ENCODE results near the gene INHBC. TPM values are rescaled to one million over a fixed set of nuclear protein-coding genes. Genes with fewer than 3 reads are reported as not detected.
"Not testable (repeated sequence)": the region's sequence is repeated elsewhere in the genome, so short reads cannot be mapped to it uniquely, and the experiment has no call there.

Gene INHBC
- total RNA-seq, 1 experiment from 2014 or later: 0.13 TPM

DNA sequence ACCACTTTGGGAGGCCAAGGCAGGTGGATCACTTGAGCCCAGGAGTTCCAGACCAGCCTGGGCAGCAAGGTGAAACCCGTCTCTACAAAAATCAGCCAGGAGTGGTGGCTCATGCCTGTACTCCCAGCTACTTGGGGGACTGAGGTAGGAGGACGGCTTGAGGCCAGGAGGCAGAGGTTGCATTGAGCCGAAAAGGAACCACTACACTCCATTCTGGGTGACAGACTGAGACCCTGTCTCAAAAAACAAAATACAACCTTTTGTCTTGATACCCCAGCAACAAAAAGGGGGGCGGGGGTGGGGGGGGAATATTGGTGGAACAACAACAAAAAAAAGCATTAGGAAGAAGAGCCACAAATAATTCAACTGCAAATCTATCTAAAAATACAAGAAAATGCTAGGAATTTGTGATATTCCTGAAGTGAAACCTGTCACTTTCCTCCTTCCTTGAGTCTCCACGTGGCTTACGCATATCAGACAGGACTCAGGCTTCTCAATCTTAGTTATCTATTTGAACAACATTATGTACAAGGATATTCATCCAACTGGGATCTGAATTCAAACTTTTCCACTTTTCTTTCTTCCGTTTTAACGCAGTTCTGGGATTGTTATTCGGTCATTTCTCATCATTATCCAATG lies 5.0 kb upstream of the INHBC start:
- no peak for DNase-seq (ENCODE audit: low read depth)

DNA sequence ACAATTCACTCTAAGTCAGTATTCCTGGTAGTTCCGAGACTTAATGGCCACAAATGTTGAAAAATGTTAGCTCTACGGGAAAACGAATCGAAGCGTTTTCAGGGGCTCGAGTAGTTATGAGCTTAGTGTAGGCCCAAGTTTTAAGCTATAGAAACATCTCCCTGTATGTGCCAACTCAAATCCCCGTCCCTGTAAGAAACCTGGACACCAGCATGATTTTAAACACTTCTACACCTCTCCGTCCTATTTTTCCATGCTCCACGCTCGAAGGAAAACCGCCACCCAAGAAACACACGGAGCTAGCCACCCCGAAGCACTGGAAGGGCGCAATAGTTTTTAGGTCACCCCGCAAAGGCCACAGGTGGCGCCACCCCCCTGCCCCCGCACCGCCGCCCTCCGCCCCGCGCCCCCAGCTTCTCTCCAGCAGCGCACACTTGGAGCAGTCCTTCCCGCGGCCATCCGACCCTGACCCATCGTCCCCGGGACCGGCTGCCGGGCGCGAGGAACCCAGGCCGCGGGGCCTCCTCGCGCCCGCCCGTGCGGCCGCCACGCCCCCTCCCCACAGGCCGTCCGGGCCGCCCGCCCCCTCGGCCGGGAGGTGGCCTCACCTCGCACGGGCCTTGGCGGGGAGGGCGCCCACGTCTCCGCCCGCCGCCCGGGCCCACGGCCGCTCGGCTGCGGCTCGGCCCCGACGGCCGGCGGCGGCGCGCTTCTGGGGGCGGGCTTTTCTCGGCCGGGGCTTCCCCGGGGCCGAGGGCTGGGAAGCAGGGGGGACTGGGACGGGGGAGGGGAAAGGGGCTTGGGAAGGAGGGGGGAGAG lies 4.3 kb upstream of the INHBC start:
- peak; percentile 30 for DNase-seq (ENCODE audit: low read depth)

- peak; percentile 93 for DNase-seq (ENCODE audit: low read depth)
Measured at GRCh38 chr12:57430931-57431566, 3.5 kb upstream of the INHBC start, which contains the start of gene R3HDM2. Gene R3HDM2, minus strand, starts transcription at chr12:57431043. Its CDS starts 120,615 bp downstream, at chr12:57310428.

DNA sequence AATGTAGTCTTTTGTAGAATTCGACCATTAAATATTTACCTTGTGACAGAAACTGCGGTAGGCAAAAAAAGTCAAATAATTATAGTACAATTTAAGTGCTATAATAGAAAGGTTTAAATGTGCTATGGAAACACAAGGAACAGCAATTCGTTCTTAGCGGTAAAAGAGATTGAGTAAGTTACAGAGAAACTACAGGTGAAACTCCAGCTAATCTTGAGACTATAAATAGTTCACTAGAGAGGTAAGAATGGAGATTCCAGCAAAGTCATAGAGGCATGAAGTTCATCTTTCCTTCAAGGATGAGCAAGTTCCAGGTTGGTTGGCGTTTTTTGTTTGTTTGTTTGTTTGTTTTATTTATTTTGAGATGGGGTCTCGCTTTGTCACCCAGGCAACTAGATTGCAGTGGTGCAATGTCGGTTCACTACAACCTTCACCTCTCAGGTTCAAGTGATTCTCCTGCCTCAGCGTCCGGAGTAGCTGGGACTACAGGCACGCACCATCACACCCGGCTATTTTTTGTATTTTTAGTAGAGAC lies 2.9 kb upstream of the INHBC start:
- no peak for DNase-seq (ENCODE audit: low read depth)

- DNase-seq (ENCODE audit: low read depth): no peak
Measured at GRCh38 chr12:57433370-57433769, 1.2 kb upstream of the INHBC start.

GRCh38 chr12:57435293-57435692 lies 709 bp downstream of the INHBC start:
- DNase-seq (ENCODE audit: low read depth): no peak

GRCh38 chr12:57438400-57438799 lies 3.8 kb downstream of the INHBC start:
- DNase-seq (ENCODE audit: low read depth): no peak

GRCh38 chr12:57439762-57440266 lies 5.2 kb downstream of the INHBC start:
- DNase-seq (ENCODE audit: low read depth): no peak

- not testable (repeated sequence) for DNase-seq (ENCODE audit: low read depth)
Measured at GRCh38 chr12:57441393-57441792, 6.8 kb downstream of the INHBC start.

- no peak for DNase-seq (ENCODE audit: low read depth)
Measured at GRCh38 chr12:57441846-57442427, 7.4 kb downstream of the INHBC start.

DNA sequence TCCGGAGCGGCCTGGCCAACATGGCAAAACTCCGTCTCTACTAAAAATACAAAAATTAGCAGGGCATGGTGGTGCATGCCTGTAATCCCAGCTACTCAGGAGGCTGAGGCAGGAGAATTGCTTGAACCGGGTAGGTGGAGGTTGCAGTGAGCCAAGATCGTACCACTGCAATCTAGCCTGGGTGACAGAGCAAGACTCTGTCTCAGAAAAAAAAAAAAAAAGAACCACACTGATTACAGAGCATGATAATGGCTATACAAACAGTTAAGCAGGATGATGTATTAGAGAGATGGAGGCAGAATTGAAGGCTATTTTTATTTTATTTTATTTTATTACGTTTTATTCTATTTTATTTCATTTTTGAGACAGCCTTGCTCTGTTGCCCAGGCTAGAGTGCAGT lies 9.8 kb downstream of the INHBC start:
- not testable (repeated sequence) for DNase-seq (ENCODE audit: low read depth)

DNA sequence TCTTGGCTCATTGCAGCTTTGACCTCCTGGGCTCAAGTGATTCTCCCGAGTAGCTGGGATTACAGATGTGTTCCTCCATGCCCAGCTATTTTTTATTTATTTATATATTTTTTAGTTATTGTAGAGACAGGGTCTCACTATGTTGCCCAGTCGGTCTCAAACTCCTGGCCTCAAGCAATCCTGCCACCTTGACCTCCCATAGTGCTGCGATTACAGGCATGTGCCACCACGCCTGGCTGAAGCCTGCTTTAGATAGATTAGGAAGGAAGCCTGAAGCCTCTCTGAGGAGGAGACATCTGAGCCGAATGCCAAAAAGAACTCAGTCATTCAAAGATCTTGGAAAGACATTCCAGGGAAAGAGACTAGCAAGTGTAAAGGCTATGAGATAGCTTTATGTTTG lies 10.2 kb downstream of the INHBC start:
- no peak for DNase-seq (ENCODE audit: low read depth)

- DNase-seq (ENCODE audit: low read depth): no peak
Measured at GRCh38 chr12:57446292-57446960, 11.8 kb downstream of the INHBC start.

DNA sequence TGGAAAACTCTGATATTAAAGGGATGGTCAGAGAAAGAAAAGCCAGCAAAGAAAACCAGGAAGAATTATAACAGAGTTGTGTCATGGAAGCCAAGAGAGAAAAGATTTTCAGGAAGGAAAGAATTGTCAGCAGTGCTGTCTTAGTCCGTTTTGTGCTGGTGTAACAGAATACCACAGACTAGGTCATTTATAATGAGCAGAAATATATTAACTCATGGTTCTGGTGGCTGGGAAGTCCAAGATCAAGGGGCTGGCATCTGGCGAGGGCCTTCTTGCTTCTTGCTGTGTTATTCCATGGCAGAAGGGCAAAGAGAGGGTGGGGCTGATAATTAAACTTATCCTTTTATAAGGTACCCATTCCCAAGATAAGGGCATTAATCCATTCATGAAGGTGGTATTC lies 14.1 kb downstream of the INHBC start:
- no peak for DNase-seq (ENCODE audit: low read depth)

DNA sequence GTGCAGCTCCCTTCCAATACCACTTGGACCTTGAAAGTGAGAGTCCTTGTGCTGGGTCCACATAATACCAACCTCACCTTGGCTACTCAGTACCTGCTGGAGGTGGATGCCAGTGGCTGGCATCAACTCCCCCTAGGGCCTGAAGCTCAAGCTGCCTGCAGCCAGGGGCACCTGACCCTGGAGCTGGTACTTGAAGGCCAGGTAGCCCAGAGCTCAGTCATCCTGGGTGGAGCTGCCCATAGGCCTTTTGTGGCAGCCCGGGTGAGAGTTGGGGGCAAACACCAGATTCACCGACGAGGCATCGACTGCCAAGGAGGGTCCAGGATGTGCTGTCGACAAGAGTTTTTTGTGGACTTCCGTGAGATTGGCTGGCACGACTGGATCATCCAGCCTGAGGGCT lies 14.8 kb downstream of the INHBC start:
- DNase-seq (ENCODE audit: low read depth): no peak

DNA sequence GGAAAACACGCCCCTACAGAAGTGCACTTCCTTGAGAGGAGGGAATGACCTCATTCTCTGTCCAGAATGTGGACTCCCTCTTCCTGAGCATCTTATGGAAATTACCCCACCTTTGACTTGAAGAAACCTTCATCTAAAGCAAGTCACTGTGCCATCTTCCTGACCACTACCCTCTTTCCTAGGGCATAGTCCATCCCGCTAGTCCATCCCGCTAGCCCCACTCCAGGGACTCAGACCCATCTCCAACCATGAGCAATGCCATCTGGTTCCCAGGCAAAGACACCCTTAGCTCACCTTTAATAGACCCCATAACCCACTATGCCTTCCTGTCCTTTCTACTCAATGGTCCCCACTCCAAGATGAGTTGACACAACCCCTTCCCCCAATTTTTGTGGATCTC lies 15.5 kb downstream of the INHBC start:
- no peak for DNase-seq (ENCODE audit: low read depth)

DNA sequence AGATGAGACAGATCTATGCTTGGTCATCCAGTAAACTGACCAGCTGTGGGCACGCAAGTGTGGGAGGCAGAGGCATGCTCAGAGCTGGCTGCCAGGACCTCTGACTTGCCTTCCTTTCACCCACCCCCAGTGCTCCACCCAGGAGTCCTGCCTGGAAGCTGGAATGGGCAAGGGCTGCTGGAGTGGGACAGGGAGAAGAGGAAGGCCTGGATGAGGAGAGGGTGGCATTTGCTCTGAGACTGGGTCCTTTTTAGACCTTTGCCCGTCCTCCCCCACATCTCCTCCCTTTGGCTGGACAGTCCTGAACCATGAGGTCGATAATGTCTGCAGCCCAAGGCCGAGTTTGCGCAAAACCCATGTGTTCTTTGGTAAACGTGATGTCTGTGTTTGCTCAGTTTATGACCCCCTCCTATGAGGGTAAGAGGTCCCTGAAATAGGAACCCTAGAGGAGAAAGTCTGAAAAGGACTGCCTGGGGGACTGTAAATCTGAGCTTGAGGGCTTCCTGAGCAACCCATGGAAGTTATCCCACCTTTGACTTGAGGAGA lies 16.7 kb downstream of the INHBC start:
- DNase-seq (ENCODE audit: low read depth): no peak

- peak; percentile 84 for DNase-seq (ENCODE audit: low read depth)
Measured at GRCh38 chr12:57452181-57452936, 17.8 kb downstream of the INHBC start.

GRCh38 chr12:57452937-57453509 lies 18.4 kb downstream of the INHBC start:
- DNase-seq (ENCODE audit: low read depth): peak; percentile 70

GRCh38 chr12:57454213-57454565 lies 19.6 kb downstream of the INHBC start:
- DNase-seq (ENCODE audit: low read depth): no peak
